GM18502 (cell line): ENCODE measurements around the gene RNASEH2A.
"Not testable (repeated sequence)": the region's sequence is repeated elsewhere in the genome, so short reads cannot be mapped to it uniquely, and the experiment has no call there.

ENCODE experiments used
- ATAC-seq: cut with Tn5 transposase; IDR thresholded peaks from one replicate; pipeline ENCODE4 v1.9.1; 2021; ENCODE audit warnings: mild to moderate bottlenecking; ENCODE audit not compliant: unreplicated experiment, poor library complexity

Gene RNASEH2A

GRCh38 chr19:12792853-12793289, 13.5 kb upstream of the RNASEH2A start:
- ATAC-seq, result no peak

- ATAC-seq, result peak; percentile 33
Observed at GRCh38 chr19:12793290-12794195, 12.8 kb upstream of the RNASEH2A start.

- no peak for ATAC-seq
Observed at GRCh38 chr19:12794196-12794941, 12.0 kb upstream of the RNASEH2A start.

- no peak for ATAC-seq
Observed at GRCh38 chr19:12794971-12795381, 11.4 kb upstream of the RNASEH2A start.

DNA sequence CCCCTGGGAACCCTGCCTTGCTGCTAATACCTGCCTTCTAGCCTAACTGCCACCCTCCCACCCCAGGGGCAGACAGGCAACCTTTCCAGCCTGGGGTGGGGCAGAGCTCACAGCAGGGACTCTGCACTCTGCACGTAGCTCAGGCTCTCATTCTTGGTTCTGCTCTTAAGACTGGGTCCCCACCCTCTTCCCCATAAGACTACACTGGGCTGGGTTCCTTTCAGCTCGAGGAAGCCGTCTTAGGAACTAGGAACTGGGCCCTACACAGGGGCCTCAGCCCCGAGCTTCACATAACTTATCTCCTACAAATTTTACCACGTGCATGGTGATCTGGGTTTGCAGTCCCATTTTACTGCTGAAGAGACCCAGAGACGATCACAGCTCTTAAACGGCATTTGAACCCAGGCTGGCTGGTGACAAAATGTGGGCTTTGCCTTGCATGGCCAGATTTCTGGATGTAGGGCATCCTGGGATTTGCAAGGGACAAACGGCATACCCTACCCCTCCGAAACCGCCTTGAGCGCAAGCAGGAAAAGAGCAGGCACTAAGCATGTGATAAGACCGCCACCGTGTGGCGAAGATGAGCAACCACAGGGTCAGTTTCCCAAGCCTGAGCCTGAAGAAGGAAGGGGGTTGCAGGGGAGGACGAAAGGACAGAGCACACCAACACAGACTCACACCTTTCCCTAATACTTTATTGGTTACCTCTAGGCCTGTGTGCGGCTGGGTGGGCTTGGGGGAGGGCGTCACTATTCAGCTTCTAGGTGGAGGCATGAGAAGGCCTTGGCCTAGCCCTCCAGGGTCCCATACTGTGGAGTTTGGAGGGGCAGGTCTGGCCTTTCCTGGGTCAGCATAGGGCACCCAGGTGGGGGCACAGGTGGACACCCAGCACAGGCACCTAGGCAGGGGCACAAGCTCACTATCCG, 10.0 kb upstream of the RNASEH2A start:
- ATAC-seq, result no peak

GRCh38 chr19:12797141-12797587, 9.2 kb upstream of the RNASEH2A start:
- ATAC-seq, result no peak

DNA sequence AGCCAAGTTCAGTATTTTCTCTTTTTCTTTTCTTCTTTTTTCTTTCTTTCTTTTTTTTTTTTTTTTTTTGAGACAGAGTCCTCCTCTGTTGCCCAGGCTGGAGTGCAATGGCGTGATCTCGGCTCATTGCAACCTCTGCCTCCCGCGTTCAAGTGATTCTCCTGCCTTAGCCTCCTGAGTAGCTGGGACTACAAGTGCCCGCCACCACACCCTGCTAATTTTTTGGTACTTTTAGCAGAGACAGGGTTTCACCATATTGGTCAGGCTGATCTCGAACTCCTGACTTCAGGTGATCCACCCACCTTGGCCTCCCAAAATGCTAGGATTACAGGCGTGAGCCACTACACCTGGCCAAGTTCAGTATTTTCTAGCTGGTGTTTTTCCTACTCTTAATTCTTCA, 8.8 kb upstream of the RNASEH2A start:
- ATAC-seq, result not testable (repeated sequence)

DNA sequence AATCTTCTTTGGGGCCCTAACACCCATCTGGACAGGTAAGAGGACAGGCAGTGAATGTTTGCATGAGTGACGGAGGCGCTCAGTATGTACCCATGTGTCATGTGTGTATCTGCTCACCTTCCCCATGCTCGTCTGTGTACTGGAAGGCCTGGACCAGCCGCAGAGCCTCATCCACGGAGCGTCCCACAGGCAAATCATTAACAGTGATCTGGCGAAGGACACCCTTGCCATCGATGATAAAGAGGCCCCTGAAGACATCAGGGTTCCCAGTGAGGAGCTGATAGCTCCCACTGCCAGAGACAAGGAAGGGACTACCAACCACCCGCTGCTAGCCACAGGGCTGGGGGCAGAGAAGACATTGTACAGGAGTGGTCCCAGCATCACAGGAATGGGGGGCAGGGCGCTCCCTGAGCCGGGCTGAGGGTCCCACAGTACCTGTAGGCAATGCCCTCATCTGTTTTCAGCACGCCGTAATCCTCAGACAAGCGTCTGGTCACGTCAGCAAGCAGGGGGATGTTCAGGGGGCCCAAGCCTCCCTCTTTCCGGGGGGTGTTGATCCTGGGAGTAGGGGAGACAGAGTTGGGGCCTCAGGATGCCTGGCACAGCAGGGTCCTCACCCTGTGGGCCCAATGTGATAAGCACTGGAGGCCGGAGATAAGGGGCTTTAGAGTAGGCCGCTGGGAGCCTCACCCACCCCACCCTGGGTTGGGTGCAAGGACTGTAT, 6.5 kb upstream of the RNASEH2A start:
- no peak for ATAC-seq

GRCh38 chr19:12800466-12800770, 6.0 kb upstream of the RNASEH2A start:
- no peak for ATAC-seq

GRCh38 chr19:12800923-12801465, 5.4 kb upstream of the RNASEH2A start:
- ATAC-seq, result no peak

DNA sequence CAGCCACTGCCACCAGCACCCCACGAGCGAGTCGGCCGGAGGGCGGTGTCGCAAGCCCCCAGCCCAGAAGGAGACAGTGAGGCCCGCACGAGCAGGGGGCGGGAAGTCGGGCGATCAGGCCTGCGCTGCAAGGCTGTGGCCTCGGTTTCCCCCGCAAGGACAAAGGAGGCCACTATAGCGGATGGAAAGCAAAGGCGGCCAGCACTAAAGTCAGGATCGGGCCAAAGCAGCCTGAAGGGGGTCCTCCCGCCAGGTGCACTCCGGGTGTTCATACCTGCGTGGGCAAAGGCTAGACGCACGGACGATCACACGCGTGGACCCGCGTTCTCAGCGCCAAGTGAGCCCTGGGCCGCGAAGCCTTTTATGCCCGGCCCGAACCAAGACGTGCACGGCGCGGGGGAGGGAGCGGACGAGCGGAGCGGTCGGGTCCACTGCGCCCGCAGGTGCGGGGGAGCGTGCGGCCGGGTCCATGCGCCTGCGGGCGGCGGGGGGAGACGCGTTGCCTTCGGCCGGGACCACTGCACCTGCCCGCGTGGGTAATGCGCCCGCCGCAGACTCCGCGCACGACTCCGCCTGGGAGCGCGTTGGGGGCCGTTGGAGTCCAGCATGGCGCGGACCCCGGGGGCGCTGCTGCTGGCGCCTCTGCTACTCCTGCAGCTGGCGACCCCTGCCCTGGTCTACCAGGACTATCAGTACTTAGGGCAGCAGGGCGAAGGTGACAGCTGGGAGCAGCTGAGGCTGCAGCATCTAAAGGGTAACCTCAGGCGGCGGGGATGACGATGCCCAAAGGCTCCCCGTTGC, 4.7 kb upstream of the RNASEH2A start, which contains the start of the genes PRDX2 and THSD8:
TSS of gene PRDX2 (minus strand) at position 335 of the 801 bp plus-strand sequence. CDS start 539 bp downstream, outside the sequence.
TSS of gene THSD8 (plus strand) at position 604 of the 801 bp plus-strand sequence. CDS start at position 607, 3 bp downstream.
- peak; percentile 57 for ATAC-seq

DNA sequence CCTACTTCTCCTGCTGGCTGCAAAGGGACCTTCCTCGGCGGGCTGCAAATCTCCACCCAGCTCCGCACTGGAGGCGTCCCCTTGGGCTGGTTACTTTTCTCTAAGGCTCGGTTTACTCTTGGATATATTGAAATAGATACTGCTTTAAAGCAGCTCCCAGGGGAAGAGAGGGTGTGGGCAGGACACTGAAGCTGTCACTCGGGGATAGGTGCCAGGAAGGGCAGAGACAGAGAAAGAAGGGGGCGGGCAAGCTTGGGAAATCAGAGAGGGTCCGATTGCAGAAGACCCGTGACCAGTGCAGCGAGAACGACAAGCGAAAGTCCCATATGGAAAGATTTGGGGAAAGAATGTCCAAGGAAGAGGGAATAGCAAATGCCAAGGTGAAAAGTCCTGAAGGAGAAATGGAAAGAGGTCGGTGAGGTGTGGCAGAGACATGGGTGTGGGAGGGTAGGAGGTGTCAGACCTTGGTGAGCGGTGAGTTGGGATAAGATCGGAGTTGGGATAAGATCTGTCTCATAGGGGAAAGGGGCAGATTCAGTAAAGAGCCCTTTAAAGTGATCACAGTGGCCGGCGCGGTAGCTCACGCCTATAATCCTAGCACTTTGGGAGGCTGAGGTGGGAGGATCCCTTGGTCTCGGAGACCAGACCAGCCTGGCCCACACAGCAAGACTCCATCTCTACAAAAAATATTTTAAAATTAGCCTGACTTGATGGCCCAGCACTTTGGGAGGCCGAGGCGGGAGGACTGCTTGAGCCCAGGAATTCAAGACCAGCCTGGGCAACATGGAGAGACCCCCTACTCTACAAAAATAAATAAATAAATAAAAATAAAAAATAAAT, 3.9 kb upstream of the RNASEH2A start:
- no peak for ATAC-seq

DNA sequence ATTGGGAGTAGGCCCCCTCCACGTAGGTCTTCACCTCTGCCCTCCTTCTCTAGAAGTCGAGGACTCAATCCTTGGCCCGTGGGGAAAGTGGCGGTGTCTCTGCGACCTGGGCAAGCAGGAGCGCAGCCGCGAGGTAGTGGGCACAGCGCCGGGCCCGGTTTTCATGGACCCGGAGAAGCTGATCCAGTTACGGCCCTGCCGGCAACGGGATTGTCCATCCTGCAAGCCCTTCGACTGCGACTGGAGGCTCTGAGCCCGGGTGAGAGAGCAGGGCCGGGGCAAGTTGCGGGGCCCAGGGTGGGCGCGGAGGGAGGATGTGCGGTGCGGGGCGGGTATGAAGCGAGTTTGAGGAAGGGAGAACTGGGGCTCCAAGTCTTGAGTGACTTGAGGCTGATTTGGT, 2.3 kb upstream of the RNASEH2A start:
- no peak for ATAC-seq

DNA sequence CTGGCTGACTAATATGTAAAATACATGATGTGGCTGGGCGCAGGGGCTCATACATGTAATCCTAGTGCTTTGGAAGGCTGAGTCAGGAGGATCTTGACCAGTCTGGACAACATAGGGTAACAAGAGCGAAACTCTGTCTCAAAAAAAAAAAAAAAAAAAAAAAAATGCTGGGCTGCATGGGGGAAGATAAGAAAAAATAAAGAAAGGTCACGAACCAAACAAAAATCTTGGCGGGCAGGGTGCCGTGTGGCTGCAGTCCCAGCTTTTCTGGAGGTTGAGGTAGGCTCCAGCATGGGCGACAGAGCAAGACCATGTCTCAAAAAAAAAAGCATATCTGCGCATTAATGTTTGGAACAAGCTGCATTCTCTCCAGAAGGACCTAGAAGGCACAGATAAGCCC, 8.7 kb downstream of the RNASEH2A start:
- ATAC-seq, result no peak

GRCh38 chr19:12817188-12817587, 10.8 kb downstream of the RNASEH2A start:
- not testable (repeated sequence) for ATAC-seq

- ATAC-seq, result not testable (repeated sequence)
Observed at GRCh38 chr19:12817810-12818209, 11.4 kb downstream of the RNASEH2A start.

DNA sequence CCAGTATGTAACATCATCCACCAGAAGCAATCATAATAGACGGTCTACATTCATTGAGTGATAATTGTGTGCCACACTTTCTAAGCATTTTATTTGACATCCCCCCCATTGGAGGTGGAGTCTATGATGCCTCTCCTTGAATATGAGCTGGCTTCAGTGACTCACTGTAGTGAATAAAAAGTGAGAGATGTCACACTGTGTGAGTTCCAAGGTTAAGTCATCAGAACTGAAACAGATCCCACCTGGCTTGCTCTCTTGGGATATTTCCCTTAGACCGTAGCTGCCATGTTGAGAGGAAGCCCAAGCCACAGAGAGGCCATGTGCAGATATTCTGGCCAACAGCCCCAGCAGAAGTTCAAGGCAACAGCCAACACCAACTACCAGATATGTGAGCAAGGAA, 15.4 kb downstream of the RNASEH2A start:
- no peak for ATAC-seq
